ENCODE data around the gene DNMT3A.

DNA sequence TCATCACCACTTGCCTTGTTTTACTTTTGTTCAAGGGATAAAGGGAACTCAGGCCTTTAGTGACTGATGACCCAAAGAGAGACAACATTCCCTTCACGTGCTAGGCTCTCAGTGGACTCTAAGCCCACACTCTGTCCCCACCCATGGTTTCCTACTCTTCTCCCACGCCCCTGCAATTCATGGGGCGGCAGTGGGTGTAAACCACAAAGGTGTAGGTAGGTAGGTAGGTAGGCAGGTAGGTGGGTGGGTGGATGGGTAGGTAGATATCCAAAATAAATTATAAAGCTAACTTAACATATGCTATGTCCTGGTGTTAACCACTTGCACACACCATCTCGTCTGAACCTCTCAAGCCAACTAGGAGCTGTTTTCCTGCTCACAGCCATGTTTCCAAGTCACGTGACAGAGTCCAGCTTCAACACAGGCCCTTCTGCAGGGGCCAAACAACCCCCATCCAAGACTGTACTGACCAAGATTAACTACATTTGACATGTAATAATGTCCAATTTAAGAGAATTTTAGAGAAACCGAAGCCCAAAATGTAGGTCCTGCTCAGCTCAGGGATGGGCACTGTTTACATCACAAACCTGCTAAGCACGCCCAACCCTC is 33.7 kb downstream of the DNMT3A start:
- TF ChIP-seq EZH2 (IDR thresholded peaks at IDR 0.05; ENCODE audit: borderline replicate concordance, low read depth, low read length, severe bottlenecking) = no peak
- TF ChIP-seq, protein P1, sequence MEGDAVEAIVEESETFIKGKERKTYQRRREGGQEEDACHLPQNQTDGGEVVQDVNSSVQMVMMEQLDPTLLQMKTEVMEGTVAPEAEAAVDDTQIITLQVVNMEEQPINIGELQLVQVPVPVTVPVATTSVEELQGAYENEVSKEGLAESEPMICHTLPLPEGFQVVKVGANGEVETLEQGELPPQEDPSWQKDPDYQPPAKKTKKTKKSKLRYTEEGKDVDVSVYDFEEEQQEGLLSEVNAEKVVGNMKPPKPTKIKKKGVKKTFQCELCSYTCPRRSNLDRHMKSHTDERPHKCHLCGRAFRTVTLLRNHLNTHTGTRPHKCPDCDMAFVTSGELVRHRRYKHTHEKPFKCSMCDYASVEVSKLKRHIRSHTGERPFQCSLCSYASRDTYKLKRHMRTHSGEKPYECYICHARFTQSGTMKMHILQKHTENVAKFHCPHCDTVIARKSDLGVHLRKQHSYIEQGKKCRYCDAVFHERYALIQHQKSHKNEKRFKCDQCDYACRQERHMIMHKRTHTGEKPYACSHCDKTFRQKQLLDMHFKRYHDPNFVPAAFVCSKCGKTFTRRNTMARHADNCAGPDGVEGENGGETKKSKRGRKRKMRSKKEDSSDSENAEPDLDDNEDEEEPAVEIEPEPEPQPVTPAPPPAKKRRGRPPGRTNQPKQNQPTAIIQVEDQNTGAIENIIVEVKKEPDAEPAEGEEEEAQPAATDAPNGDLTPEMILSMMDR (IDR thresholded peaks at IDR 0.05; ENCODE audit: borderline replicate concordance, extremely low read depth, low read length, poor library complexity, severe bottlenecking) = no peak

Measured in DND-41 (cell line).